TTC549 (cell line): ENCODE results near the gene HCN2.
"Not testable (repeated sequence)": the region's sequence is repeated elsewhere in the genome, so short reads cannot be mapped to it uniquely, and the experiment has no call there.

Experiments
- FAIRE-seq: peaks from 2 replicates; lab custom pipeline; 2012; peaks lifted over from hg19 to GRCh38; lab: Jason Lieb, UNC

HCN2 gene

GRCh38 chr19:621191-621590 is 31.5 kb downstream of the HCN2 start:
- not testable (repeated sequence) for FAIRE-seq

GRCh38 chr19:621819-622218 is 32.1 kb downstream of the HCN2 start:
- no peak for FAIRE-seq

- no peak for FAIRE-seq
Measured at GRCh38 chr19:622666-623065, 33.0 kb downstream of the HCN2 start.

GRCh38 chr19:623175-623916 is 33.7 kb downstream of the HCN2 start:
- no peak for FAIRE-seq

GRCh38 chr19:623974-624373 is 34.3 kb downstream of the HCN2 start:
- FAIRE-seq, result no peak

GRCh38 chr19:624433-625109 is 34.9 kb downstream of the HCN2 start:
- FAIRE-seq, result no peak

- no peak for FAIRE-seq
Measured at GRCh38 chr19:625257-625656, 35.6 kb downstream of the HCN2 start.

- FAIRE-seq, result not testable (repeated sequence)
Measured at GRCh38 chr19:626566-626965, 36.9 kb downstream of the HCN2 start.

GRCh38 chr19:628168-628567 is 38.5 kb downstream of the HCN2 start:
- FAIRE-seq, result no peak

- FAIRE-seq, result not testable (repeated sequence)
Measured at GRCh38 chr19:629515-629914, 39.8 kb downstream of the HCN2 start.

- no peak for FAIRE-seq
Measured at GRCh38 chr19:629961-630714, 40.5 kb downstream of the HCN2 start.

- no peak for FAIRE-seq
Measured at GRCh38 chr19:632579-633067, 42.9 kb downstream of the HCN2 start.

- no peak for FAIRE-seq
Measured at GRCh38 chr19:633068-633785, 43.5 kb downstream of the HCN2 start, which contains the start of gene POLRMT. TSS of gene POLRMT (minus strand) at chr19:633537. CDS start at chr19:633512, 25 bp downstream.

- FAIRE-seq, result no peak
Measured at GRCh38 chr19:633786-634639, 44.3 kb downstream of the HCN2 start.

GRCh38 chr19:634975-635652 is 45.4 kb downstream of the HCN2 start:
- no peak for FAIRE-seq

GRCh38 chr19:638906-639252 is 49.2 kb downstream of the HCN2 start:
- FAIRE-seq, result no peak

- no peak for FAIRE-seq
Measured at GRCh38 chr19:639253-640160, 49.8 kb downstream of the HCN2 start, which contains the start of gene FGF22. TSS of gene FGF22 (plus strand) at chr19:639879. CDS start at chr19:639926, 47 bp downstream.

GRCh38 chr19:640161-640558 is 50.5 kb downstream of the HCN2 start:
- FAIRE-seq, result no peak

GRCh38 chr19:640606-641189 is 51.0 kb downstream of the HCN2 start:
- FAIRE-seq, result no peak
